Subcutaneous adipose tissue (tissue), 4 donors: Measurements from ENCODE around the gene ADAM10. TPM values are rescaled to one million over a fixed set of nuclear protein-coding genes. Genes with fewer than 3 reads are reported as not detected.

Experiments
- total RNA-seq, 4 donors: library from RNA; depleted of rRNA; stranded (reverse); fragments of >200 nt; gene quantifications; one replicate each; pipeline ENCODE4 v1.1.0, GENCODE V29; 2016
- TF ChIP-seq, protein P1 (sequence below): fragments of 450-650 bp; IDR thresholded peaks from one replicate; pipeline ENCODE4 v1.5.1; 2016; ENCODE audit warnings: low read depth, mild to moderate bottlenecking, control low read depth, antibody characterized with exemption, moderate library complexity

The ADAM10 gene
- total RNA-seq, 4 donors from 2014 or later = 55.4 to 105 (median 57.6) TPM

DNA sequence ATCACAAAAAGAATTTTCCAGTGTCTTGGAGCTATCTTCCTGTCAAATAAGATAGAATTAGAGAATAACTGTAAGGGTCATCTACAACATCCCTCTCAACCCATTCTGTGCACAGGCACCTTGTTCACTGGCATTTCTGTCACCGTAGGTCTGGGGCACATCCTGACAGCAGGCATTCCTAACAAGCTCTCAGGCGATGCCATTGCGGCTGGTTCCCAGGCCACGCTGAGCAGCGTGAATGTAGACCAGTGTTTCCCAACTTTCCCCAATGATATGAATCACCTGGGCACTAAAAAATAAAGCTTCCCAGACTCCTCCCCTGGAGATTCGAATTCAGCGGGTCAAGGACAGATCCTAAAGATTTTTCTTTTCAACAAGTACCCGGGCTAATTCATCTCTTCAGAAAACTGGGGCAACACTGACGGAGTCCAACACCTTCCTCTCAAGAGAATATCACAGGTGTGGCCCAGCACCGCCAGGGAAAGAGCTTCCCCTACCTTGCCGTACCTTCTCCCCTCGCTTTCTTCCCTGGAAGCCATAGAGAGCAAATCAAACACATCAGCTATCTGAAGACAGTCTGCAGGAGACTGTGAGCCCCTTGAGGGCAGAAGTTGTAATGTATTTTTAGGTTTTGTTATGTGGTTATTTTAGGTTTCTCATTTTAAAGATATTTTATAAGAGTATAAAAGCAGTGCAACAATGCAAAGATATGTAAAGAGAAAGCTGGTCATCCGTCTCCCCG is 174.3 kb downstream of the ADAM10 start:
- TF ChIP-seq, protein P1, sequence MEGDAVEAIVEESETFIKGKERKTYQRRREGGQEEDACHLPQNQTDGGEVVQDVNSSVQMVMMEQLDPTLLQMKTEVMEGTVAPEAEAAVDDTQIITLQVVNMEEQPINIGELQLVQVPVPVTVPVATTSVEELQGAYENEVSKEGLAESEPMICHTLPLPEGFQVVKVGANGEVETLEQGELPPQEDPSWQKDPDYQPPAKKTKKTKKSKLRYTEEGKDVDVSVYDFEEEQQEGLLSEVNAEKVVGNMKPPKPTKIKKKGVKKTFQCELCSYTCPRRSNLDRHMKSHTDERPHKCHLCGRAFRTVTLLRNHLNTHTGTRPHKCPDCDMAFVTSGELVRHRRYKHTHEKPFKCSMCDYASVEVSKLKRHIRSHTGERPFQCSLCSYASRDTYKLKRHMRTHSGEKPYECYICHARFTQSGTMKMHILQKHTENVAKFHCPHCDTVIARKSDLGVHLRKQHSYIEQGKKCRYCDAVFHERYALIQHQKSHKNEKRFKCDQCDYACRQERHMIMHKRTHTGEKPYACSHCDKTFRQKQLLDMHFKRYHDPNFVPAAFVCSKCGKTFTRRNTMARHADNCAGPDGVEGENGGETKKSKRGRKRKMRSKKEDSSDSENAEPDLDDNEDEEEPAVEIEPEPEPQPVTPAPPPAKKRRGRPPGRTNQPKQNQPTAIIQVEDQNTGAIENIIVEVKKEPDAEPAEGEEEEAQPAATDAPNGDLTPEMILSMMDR = no peak

DNA sequence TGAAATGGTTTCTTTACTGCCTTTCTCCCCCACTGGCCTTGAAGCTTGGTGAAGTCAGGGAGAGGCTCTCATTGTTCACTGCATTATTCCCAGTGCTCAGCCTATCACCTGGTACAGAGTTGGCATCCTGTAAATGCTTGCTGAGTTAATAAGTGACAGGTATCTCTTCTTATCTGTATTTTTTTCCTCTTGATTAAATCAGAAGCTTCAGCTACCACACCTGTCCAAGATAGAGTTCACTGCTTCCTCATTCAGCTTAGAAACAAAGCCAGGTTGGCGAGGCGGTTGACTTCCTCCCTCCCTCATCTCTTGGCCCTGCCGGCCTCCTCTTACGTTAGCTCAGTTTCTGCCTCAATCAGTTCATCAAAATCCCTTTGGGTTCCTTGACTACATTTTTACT is 174.9 kb downstream of the ADAM10 start:
- TF ChIP-seq, protein P1 = no peak

DNA sequence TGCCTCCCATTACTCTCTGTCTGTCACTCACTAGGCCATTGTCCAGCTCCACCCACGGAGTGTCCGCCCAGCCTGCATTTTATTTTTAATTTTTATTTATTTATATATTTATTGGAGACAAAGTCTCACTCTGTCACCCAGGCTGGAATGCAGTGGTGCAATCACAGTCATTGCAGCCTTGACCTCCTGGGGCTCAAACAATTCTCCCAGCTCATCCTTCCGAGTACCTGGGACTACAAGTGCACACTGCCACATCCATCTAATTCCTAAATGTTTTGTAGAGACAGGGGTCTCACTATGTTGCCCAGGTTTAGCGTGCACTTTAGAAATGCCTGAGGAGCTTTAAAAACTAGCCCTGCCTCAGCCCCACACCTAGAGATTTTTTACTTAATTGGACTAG is 176.2 kb downstream of the ADAM10 start:
- TF ChIP-seq, protein P1 = no peak

DNA sequence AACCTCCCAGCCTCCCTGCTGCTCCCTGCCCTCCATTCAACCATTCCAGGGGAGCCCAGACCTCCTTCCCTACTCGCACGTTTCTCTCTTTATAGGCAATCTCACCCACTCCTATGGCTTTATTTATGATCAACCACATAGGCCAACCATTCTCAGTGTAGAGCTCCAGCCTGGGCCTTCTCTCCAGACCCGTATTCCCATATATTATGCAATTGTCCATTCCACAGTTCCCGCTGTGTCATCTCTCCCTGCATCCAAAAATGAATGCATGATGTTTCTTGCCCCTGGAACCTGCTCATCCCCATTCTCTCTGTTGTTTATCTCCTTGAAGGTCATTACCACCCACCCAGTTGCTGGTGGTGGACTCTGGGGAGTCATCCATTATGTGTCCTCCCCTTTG is 177.0 kb downstream of the ADAM10 start:
- TF ChIP-seq, protein P1 = no peak

DNA sequence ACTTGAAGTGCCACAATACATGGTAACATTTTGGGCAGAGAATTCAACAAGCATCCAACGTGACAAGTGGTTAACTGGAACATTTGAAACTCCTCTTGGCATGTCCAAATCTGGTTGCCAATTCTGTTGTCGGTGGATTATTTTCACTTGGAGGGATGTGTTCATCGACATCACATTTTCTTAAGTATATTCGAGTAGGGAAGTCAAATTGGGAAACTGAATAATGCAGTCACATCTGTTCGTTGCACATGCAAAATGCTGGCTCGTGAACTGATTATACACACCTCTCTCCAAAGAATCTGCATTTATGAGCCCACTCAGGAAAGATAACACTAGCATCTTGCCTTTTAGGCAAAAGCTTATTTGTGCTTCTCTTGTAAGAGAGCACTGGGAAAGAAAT is 178.0 kb downstream of the ADAM10 start:
- TF ChIP-seq, protein P1 = no peak

DNA sequence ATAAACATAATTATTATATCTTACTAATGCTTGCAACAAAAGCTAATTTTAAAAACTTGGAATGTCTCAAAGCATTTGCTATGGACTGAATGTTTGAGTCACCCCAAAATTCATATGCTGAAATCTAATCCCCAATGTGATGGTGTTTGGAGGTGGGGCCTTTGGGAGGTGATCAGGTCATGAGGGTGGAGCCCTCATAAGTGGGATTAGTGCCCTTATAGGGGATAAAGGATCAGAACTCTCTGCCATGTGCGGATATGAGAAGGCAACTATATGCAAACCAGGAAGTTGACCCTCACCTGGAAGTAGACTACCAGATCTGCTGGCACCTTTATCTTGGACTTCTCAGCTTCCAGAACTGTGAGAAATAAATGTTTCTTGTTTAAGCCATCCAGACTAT is 180.1 kb downstream of the ADAM10 start:
- TF ChIP-seq, protein P1 = no peak

DNA sequence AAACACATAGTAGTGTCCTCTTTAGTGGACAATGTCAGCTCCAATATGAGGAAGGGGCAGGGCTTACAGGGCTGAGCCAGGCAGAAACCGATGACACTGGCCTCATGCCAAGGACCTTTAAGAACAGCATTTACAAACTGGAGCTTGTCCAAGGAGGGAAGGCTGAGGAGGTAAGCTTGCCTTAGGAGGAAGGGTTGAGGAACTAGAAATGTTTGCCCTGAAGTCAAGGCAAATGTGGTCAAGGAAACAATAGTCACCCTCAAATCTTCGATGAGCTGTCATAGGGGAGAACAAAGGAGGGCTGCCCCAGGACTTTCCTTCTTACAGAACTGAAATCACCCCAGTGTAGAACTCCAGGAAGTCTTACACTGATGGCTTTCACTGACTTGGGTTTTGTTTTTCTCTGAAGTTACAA is 181.3 kb downstream of the ADAM10 start:
- TF ChIP-seq, protein P1 = no peak
